Activated T-helper 2 cell treated with anti-CD3 and anti-CD28 coated beads, Interferon-gamma antibody, Interleukin-2, Interleukin-4, amounts not matched to agents 10 μg/mL and 5 μg/mL and 100 μg/mL, durations not matched to agents 14 hours and 24 hours and 36 hours (primary cell): ENCODE measurements around the gene A2ML1. TPM values are rescaled to one million over a fixed set of nuclear protein-coding genes. Genes with fewer than 3 reads are reported as not detected.

Experiments used
- DNase-seq: peaks from one replicate; pipeline ENCODE4 v3.0.0; 2021; ENCODE audit warnings: low spot score
- H3K27ac Mint-ChIP-seq: one replicate; pipeline ENCODE4 v1.8.0; 2021; ENCODE audit warnings: mixed read lengths
- H3K27me3 Mint-ChIP-seq: one replicate; pipeline ENCODE4 v1.8.0; 2021; ENCODE audit warnings: low read depth, mixed read lengths
- H3K36me3 Mint-ChIP-seq: one replicate; pipeline ENCODE4 v1.8.0; 2021; ENCODE audit warnings: low read depth, mixed read lengths
- H3K4me1 Mint-ChIP-seq: one replicate; pipeline ENCODE4 v1.8.0; 2021; ENCODE audit warnings: low read depth, mixed read lengths
- H3K4me3 Mint-ChIP-seq: one replicate; pipeline ENCODE4 v1.8.0; 2021; ENCODE audit warnings: low read depth, mild to moderate bottlenecking, moderate library complexity, mixed read lengths
- H3K9me3 Mint-ChIP-seq: one replicate; pipeline ENCODE4 v1.8.0; 2021; ENCODE audit warnings: mixed read lengths
- intact Hi-C: fragments of 100-400 bp; cut with micrococcal nuclease; formaldehyde crosslinking; loops from one replicate; pipeline ENCODE4 v1.15.1; 2023
- total RNA-seq: library from RNA; stranded (reverse); gene quantifications from 2 replicates; pipeline ENCODE4 v1.2.3, GENCODE V29; 2022

Gene A2ML1
- total RNA-seq, 1 donor from 2014 or later = not detected

GRCh38 chr12:8922544-8922943 is 100.1 kb downstream of the A2ML1 start:
- no peak for DNase-seq
- intact Hi-C loops = no loop called here
- H3K4me3 Mint-ChIP-seq = no peak overlapping the region
- H3K27ac Mint-ChIP-seq = no peak overlapping the region
- H3K4me1 Mint-ChIP-seq = no peaks in the 10 kb centered on the region
- no peaks in the 10 kb centered on the region for H3K36me3 Mint-ChIP-seq
- no peaks in the 10 kb centered on the region for H3K27me3 Mint-ChIP-seq
- no peaks in the 10 kb centered on the region for H3K9me3 Mint-ChIP-seq

Other genes with a start within 250 kb of the A2ML1 start
- not detected in 2 replicates for gene AICDA, start 209.8 kb upstream of the A2ML1 start, total RNA-seq
- not detected in 2 replicates for gene MFAP5, start 159.8 kb upstream of the A2ML1 start, total RNA-seq
- 0.52 and 0.53 TPM in 2 replicates for gene RIMKLB, start 124.6 kb upstream of the A2ML1 start, total RNA-seq
- 8.4 and 8.5 TPM in 2 replicates for gene PHC1, start 91.9 kb downstream of the A2ML1 start, total RNA-seq
- gene M6PR, start 127.0 kb downstream of the A2ML1 start, total RNA-seq = 161 and 175 TPM in 2 replicates
- gene KLRG1, start 166.9 kb downstream of the A2ML1 start, total RNA-seq = 0.85 and 1.2 TPM in 2 replicates